ENCODE measurements around the gene TSPOAP1.

TSPOAP1 gene

GRCh38 chr17:58316260-58316960 lies 12.2 kb downstream of the TSPOAP1 start:
- no peak for DNase-seq

GRCh38 chr17:58315750-58316149 lies 12.8 kb downstream of the TSPOAP1 start:
- DNase-seq, result no peak

GRCh38 chr17:58315281-58315711 lies 13.3 kb downstream of the TSPOAP1 start:
- DNase-seq, result no peak

GRCh38 chr17:58314706-58315015 lies 13.9 kb downstream of the TSPOAP1 start:
- no peak for DNase-seq

GRCh38 chr17:58313815-58314705 lies 14.5 kb downstream of the TSPOAP1 start:
- DNase-seq, result no peak

GRCh38 chr17:58312829-58313228 lies 15.8 kb downstream of the TSPOAP1 start:
- DNase-seq, result no peak

- no peak for DNase-seq
Observed at GRCh38 chr17:58312021-58312630, 16.5 kb downstream of the TSPOAP1 start.

GRCh38 chr17:58311429-58311894 lies 17.1 kb downstream of the TSPOAP1 start:
- DNase-seq, result no peak

- DNase-seq, result no peak
Observed at GRCh38 chr17:58310511-58311428, 17.8 kb downstream of the TSPOAP1 start.

GRCh38 chr17:58309918-58310259 lies 18.7 kb downstream of the TSPOAP1 start:
- DNase-seq, result no peak

GRCh38 chr17:58308985-58309917 lies 19.3 kb downstream of the TSPOAP1 start:
- no peak for DNase-seq

GRCh38 chr17:58308173-58308984 lies 20.2 kb downstream of the TSPOAP1 start:
- DNase-seq, result no peak

- no peak for DNase-seq
Observed at GRCh38 chr17:58307468-58308172, 21.0 kb downstream of the TSPOAP1 start.

- no peak for DNase-seq
Observed at GRCh38 chr17:58306131-58306951, 22.3 kb downstream of the TSPOAP1 start.

- DNase-seq, result no peak
Observed at GRCh38 chr17:58305626-58306025, 23.0 kb downstream of the TSPOAP1 start.

GRCh38 chr17:58304750-58305486 lies 23.7 kb downstream of the TSPOAP1 start:
- DNase-seq, result no peak

GRCh38 chr17:58303971-58304749 lies 24.4 kb downstream of the TSPOAP1 start:
- DNase-seq, result peak; percentile 44

All from fibroblast of upper back skin (primary cell).